Kidney (tissue), 14 donors: ENCODE measurements around the gene MEAF6. TPM values are rescaled to one million over a fixed set of nuclear protein-coding genes. Genes with fewer than 3 reads are reported as not detected.

ENCODE experiments used
- DNase-seq, 5 donors: peaks; one replicate each; pipeline ENCODE4 v3.0.0-alpha.2; 2013 to 2020
- FAIRE-seq: peaks from 2 replicates; lab custom pipeline; 2012; peaks lifted over from hg19 to GRCh38; lab: Jason Lieb, UNC
- H3K27ac ChIP-seq, 2 donors: one replicate each; pipeline ENCODE4 v1.7.0; 2013; ENCODE audit warnings: low read depth in 2 of 2, low read length in 2 of 2, inconsistent platforms in 1 of 2
- H3K27me3 ChIP-seq: one replicate; pipeline ENCODE4 v1.7.1; 2013; ENCODE audit warnings: low read length, inconsistent platforms; ENCODE audit not compliant: control insufficient read depth, insufficient read depth
- H3K36me3 ChIP-seq, 3 donors: one replicate each; pipeline versions ENCODE4 v1.7.0 to v1.7.1; 2013; ENCODE audit warnings: low read length in 3 of 3, control low read depth in 1 of 3, inconsistent platforms in 1 of 3; ENCODE audit not compliant: insufficient read depth in 3 of 3, control insufficient read depth in 2 of 3
- H3K4me1 ChIP-seq, 3 donors: one replicate each; pipeline versions ENCODE4 v1.7.0 to v1.7.1; 2013; ENCODE audit warnings: low read length in 3 of 3, inconsistent platforms in 1 of 3, low read depth in 1 of 3; ENCODE audit not compliant: control insufficient read depth in 2 of 3, insufficient read depth in 2 of 3
- H3K4me3 ChIP-seq, 3 donors: one replicate each; pipeline versions ENCODE4 v1.7.0 to v1.8.1; 2013; ENCODE audit warnings: low read length in 3 of 3, control low read depth in 1 of 3, inconsistent platforms in 1 of 3
- H3K9ac ChIP-seq, 3 donors: one replicate each; pipeline versions ENCODE4 v1.7.0 to v1.7.1; 2013; ENCODE audit warnings: low read length in 3 of 3, control low read depth in 1 of 3, inconsistent platforms in 1 of 3
- H3K9me3 ChIP-seq, 3 donors: one replicate each; pipeline versions ENCODE4 v1.7.0 to v1.7.1; 2013; ENCODE audit warnings: low read length in 3 of 3, control low read depth in 1 of 3, inconsistent platforms in 1 of 3; ENCODE audit not compliant: control insufficient read depth in 2 of 3, insufficient read depth in 1 of 3
- CTCF ChIP-seq: IDR thresholded peaks from 3 replicates; pipeline ENCODE4 v1.5.1; 2012; ENCODE audit warnings: mild to moderate bottlenecking, moderate library complexity, borderline replicate concordance; ENCODE audit not compliant: insufficient read depth; ENCODE audit errors: extremely low read depth
- intact Hi-C: fragments of 100-400 bp; cut with DNase I; formaldehyde crosslinking; loops from one replicate; pipeline ENCODE4 v1.11.1; 2022
- polyA plus RNA-seq: library from polyadenylated mRNA; stranded (reverse); fragments of 350-450 nt; fragmentation: Illumina TruSeq; extraction: RNeasy Lipid Tissue Mini Kit (QIAGEN cat#74804); gene quantifications from one replicate; pipeline ENCODE4 v1.2.3, GENCODE V29; 2014; ENCODE audit warnings: low read depth, low replicate concordance; ENCODE audit not compliant: insufficient read depth
- total RNA-seq: library from RNA; stranded (reverse); fragmentation: NEBNext Ultra II Directional; extraction: Animal tissue kit (Norgen Biotek cat#: 25700); gene quantifications from one replicate; pipeline ENCODE4 v1.2.1, GENCODE V29; 2021
- donor health status: control.
- donor health status: control.
- donor health status: control.
- donor health status: control.
- donor health status: control.
- donor health status: DM: yes; HTN: yes; CAD: no.
- donor health status: Normal renal cell carcinoma (clear cell type).

Gene MEAF6
- total and polyA plus RNA-seq, 2 donors from 2014 or later = 45.7 to 65.8 TPM

GRCh38 chr1:37465593-37466517 is 48.7 kb downstream of the MEAF6 start:
- Histone ChIP-seq H3K36me3 (no peaks in the 10 kb centered on the region), H3K4me1 (no peaks in the 10 kb centered on the region), H3K27me3 (no peaks in the 10 kb centered on the region), H3K9ac (no peak overlapping the region), H3K4me3 (no peak overlapping the region), H3K9me3 (no peaks in the 10 kb centered on the region), H3K27ac (no peak overlapping the region)
- DNase-seq = peak in 1 of 5 donors; percentile 25
- TF ChIP-seq CTCF = no peak
- intact Hi-C loops = no loop called here
- FAIRE-seq = no peak

GRCh38 chr1:37464443-37464842 is 50.1 kb downstream of the MEAF6 start:
- TF ChIP-seq CTCF = no peak
- intact Hi-C loops = no loop called here
- DNase-seq (no peak), FAIRE-seq (no peak)
- Histone ChIP-seq H3K36me3 (no peaks in the 10 kb centered on the region), H3K27me3 (no peaks in the 10 kb centered on the region), H3K4me3 (no peak overlapping the region), H3K9ac (no peak overlapping the region), H3K9me3 (no peaks in the 10 kb centered on the region), H3K4me1 (no peaks in the 10 kb centered on the region), H3K27ac (no peak overlapping the region)

GRCh38 chr1:37461698-37462436 is 52.7 kb downstream of the MEAF6 start:
- no peaks in the 10 kb centered on the region for H3K9me3 ChIP-seq
- TF ChIP-seq CTCF = no peak
- H3K36me3 ChIP-seq = no peaks in the 10 kb centered on the region
- H3K4me3 ChIP-seq = no peak overlapping the region
- H3K27me3 ChIP-seq = no peaks in the 10 kb centered on the region
- FAIRE-seq = no peak
- no peak for DNase-seq
- intact Hi-C loops = no loop called here
- no peaks in the 10 kb centered on the region for H3K4me1 ChIP-seq
- H3K27ac ChIP-seq = no peak overlapping the region
- H3K9ac ChIP-seq = no peak overlapping the region
